ENCODE results near the gene ZNF787. TPM values are rescaled to one million over a fixed set of nuclear protein-coding genes. Genes with fewer than 3 reads are reported as not detected.

Gene ZNF787
- 10 to 100 TPM; 32.2 to 32.5 TPM for total RNA-seq

- peak; percentile 96 to 97 for DNase-seq (ENCODE audit: low spot score in 2 of 2)
- peak; percentile 83 to 93 for ATAC-seq
- H3K27ac Mint-ChIP-seq = peak within 1 kb of the TSS; percentile 98
Measured at GRCh38 chr19:56121180-56122167, at the start of gene ZNF787. TSS of gene ZNF787 (minus strand) at chr19:56121295. CDS start at chr19:56103217, 18,078 bp downstream.

GRCh38 chr19:56170261-56170660, 49.2 kb upstream of the ZNF787 start:
- Mint-ChIP-seq H3K9me3 (no peaks in the 10 kb centered on the region), H3K27ac (no peak overlapping the region), H3K36me3 (no peaks in the 10 kb centered on the region)
- no peak for ATAC-seq
- no peak for DNase-seq (ENCODE audit: low spot score in 2 of 2)

More at GRCh38 chr19:56121180-56122167, at the start of gene ZNF787:
- Mint-ChIP-seq H3K9me3 (no peaks in the 10 kb centered on the region), H3K36me3 (peaks cover 6 to 7% of the 10 kb centered on the region in 2 donors)

- DNase-seq (ENCODE audit: low spot score in 2 of 2) = no peak
- no peak overlapping the region for H3K27ac Mint-ChIP-seq
Measured at GRCh38 chr19:56167064-56167578, 46.0 kb upstream of the ZNF787 start.

GRCh38 chr19:56163097-56163496, 42.0 kb upstream of the ZNF787 start:
- DNase-seq (ENCODE audit: low spot score in 2 of 2) (no peak), ATAC-seq (no peak)
- peaks cover 7 to 8% of the 10 kb centered on the region in 2 donors for H3K9me3 Mint-ChIP-seq
- peaks cover 10% of the 10 kb centered on the region in 2 donors for H3K36me3 Mint-ChIP-seq
- peak overlapping the region in 1 of 2 donors; percentile 75 for H3K27ac Mint-ChIP-seq

More at GRCh38 chr19:56167064-56167578, 46.0 kb upstream of the ZNF787 start:
- Mint-ChIP-seq H3K36me3 (no peaks in the 10 kb centered on the region), H3K9me3 (no peaks in the 10 kb centered on the region)
- ATAC-seq = no peak

- peak overlapping the region; percentile 12 to 75 for H3K27ac Mint-ChIP-seq
- H3K9me3 Mint-ChIP-seq = peaks cover 7 to 8% of the 10 kb centered on the region in 2 donors
- DNase-seq (ENCODE audit: low spot score in 2 of 2) = peak in 1 of 2 donors; percentile 28
- H3K36me3 Mint-ChIP-seq = peaks cover 10% of the 10 kb centered on the region in 2 donors
- peak; percentile 97 to 99 for ATAC-seq
Measured at GRCh38 chr19:56162258-56162657, 41.2 kb upstream of the ZNF787 start.

- Mint-ChIP-seq H3K9me3 (peaks cover 7 to 8% of the 10 kb centered on the region in 2 donors), H3K36me3 (peaks cover 10% of the 10 kb centered on the region in 2 donors), H3K27ac (peak overlapping the region; percentile 12 to 75)
- DNase-seq (ENCODE audit: low spot score in 2 of 2) = no peak
- no peak for ATAC-seq
Measured at GRCh38 chr19:56161534-56161933, 40.4 kb upstream of the ZNF787 start.

GRCh38 chr19:56159622-56160271, 38.7 kb upstream of the ZNF787 start:
- no peak for DNase-seq (ENCODE audit: low spot score in 2 of 2)
- peak overlapping the region in 1 of 2 donors; percentile 50 for H3K27ac Mint-ChIP-seq
- H3K36me3 Mint-ChIP-seq = peaks cover 10% of the 10 kb centered on the region in 2 donors
- ATAC-seq = no peak
- H3K9me3 Mint-ChIP-seq = peaks cover 7 to 8% of the 10 kb centered on the region in 2 donors

GRCh38 chr19:56159009-56159559, 38.0 kb upstream of the ZNF787 start:
- H3K9me3 Mint-ChIP-seq = peaks cover 7 to 8% of the 10 kb centered on the region in 2 donors
- ATAC-seq (no peak), DNase-seq (ENCODE audit: low spot score in 2 of 2) (no peak)
- H3K36me3 Mint-ChIP-seq = peaks cover 10% of the 10 kb centered on the region in 2 donors
- H3K27ac Mint-ChIP-seq = peak overlapping the region; percentile 50 to 57

- peaks cover 7 to 8% of the 10 kb centered on the region in 2 donors for H3K9me3 Mint-ChIP-seq
- peak overlapping the region in 1 of 2 donors; percentile 50 for H3K27ac Mint-ChIP-seq
- H3K36me3 Mint-ChIP-seq = peaks cover 10 to 18% of the 10 kb centered on the region in 2 donors
- ATAC-seq = no peak
- no peak for DNase-seq (ENCODE audit: low spot score in 2 of 2)
Measured at GRCh38 chr19:56158170-56158757, 37.2 kb upstream of the ZNF787 start.

GRCh38 chr19:56156768-56157167, 35.7 kb upstream of the ZNF787 start:
- peaks cover 10 to 19% of the 10 kb centered on the region in 2 donors for H3K36me3 Mint-ChIP-seq
- ATAC-seq = no peak

GRCh38 chr19:56155124-56155687, 34.1 kb upstream of the ZNF787 start:
- peaks cover 10 to 22% of the 10 kb centered on the region in 2 donors for H3K36me3 Mint-ChIP-seq
- ATAC-seq = peak; percentile 16 to 28
- no peak for DNase-seq (ENCODE audit: low spot score in 2 of 2)
- H3K27ac Mint-ChIP-seq = peak overlapping the region in 1 of 2 donors; percentile 46
- peaks cover 7 to 8% of the 10 kb centered on the region in 2 donors for H3K9me3 Mint-ChIP-seq

More at GRCh38 chr19:56156768-56157167, 35.7 kb upstream of the ZNF787 start:
- no peak for DNase-seq (ENCODE audit: low spot score in 2 of 2)
- Mint-ChIP-seq H3K9me3 (peaks cover 7 to 8% of the 10 kb centered on the region in 2 donors), H3K27ac (peak overlapping the region in 1 of 2 donors; percentile 44)

GRCh38 chr19:56153507-56153906, 32.4 kb upstream of the ZNF787 start:
- peaks cover 7 to 22% of the 10 kb centered on the region in 2 donors for H3K36me3 Mint-ChIP-seq
- no peak for ATAC-seq
- DNase-seq (ENCODE audit: low spot score in 2 of 2) = no peak
- peak overlapping the region; percentile 40 to 87 for H3K27ac Mint-ChIP-seq
- H3K9me3 Mint-ChIP-seq = no peaks in the 10 kb centered on the region

- H3K27ac Mint-ChIP-seq = no peak overlapping the region
- ATAC-seq (no peak), DNase-seq (ENCODE audit: low spot score in 2 of 2) (no peak)
- H3K36me3 Mint-ChIP-seq = peaks cover 9 to 31% of the 10 kb centered on the region in 2 donors
- H3K9me3 Mint-ChIP-seq = no peaks in the 10 kb centered on the region
Measured at GRCh38 chr19:56152644-56153043, 31.5 kb upstream of the ZNF787 start.

- H3K36me3 Mint-ChIP-seq = peaks cover 9 to 31% of the 10 kb centered on the region in 2 donors
Measured at GRCh38 chr19:56150358-56150757, 29.3 kb upstream of the ZNF787 start.

GRCh38 chr19:56149656-56150038, 28.6 kb upstream of the ZNF787 start:
- ATAC-seq (no peak), DNase-seq (ENCODE audit: low spot score in 2 of 2) (no peak)
- H3K36me3 Mint-ChIP-seq = peaks cover 9 to 31% of the 10 kb centered on the region in 2 donors

More at GRCh38 chr19:56150358-56150757, 29.3 kb upstream of the ZNF787 start:
- ATAC-seq = no peak
- DNase-seq (ENCODE audit: low spot score in 2 of 2) = no peak
- H3K9me3 Mint-ChIP-seq = no peaks in the 10 kb centered on the region
- no peak overlapping the region for H3K27ac Mint-ChIP-seq

More at GRCh38 chr19:56149656-56150038, 28.6 kb upstream of the ZNF787 start:
- peak overlapping the region in 1 of 2 donors; percentile 8 for H3K27ac Mint-ChIP-seq
- H3K9me3 Mint-ChIP-seq = no peaks in the 10 kb centered on the region
